NB4 (cell line): ENCODE data around the gene SIRT1.

Experiments used
- DNase-seq: peaks from one replicate; pipeline ENCODE4 v3.0.0; 2010; ENCODE audit warnings: low read depth
- H3K4me3 ChIP-seq: one replicate; pipeline ENCODE4 v1.5.1; 2011; ENCODE audit warnings: mild to moderate bottlenecking, low read depth, low read length, moderate library complexity
- CTCF ChIP-seq: IDR thresholded peaks from one replicate; pipeline ENCODE4 v1.5.1; 2012; ENCODE audit warnings: low read depth, low read length
- MAX ChIP-seq: IDR thresholded peaks from 2 replicates; pipeline ENCODE4 v1.6.1; 2011; ENCODE audit warnings: low read depth, low read length
- MYC ChIP-seq: IDR thresholded peaks from 2 replicates; pipeline ENCODE4 v1.6.1; 2011; ENCODE audit warnings: low read depth, low read length
- POLR2A ChIP-seq: IDR thresholded peaks from 2 replicates; pipeline ENCODE4 v1.6.1; 2011; ENCODE audit warnings: mild to moderate bottlenecking; ENCODE audit not compliant: insufficient read length; ENCODE audit errors: extremely low read depth

The SIRT1 gene

GRCh38 chr10:67839951-67840350 is 44.5 kb upstream of the SIRT1 start:
- DNase-seq: no peak

GRCh38 chr10:67841737-67842136 is 42.7 kb upstream of the SIRT1 start:
- TF ChIP-seq MYC (no peak), POLR2A (no peak), MAX (no peak), CTCF (no peak)
- no peak overlapping the region for H3K4me3 ChIP-seq
- no peak for DNase-seq

More at GRCh38 chr10:67839951-67840350, 44.5 kb upstream of the SIRT1 start:
- H3K4me3 ChIP-seq: no peak overlapping the region
- no peak for TF ChIP-seq MAX
- no peak for TF ChIP-seq POLR2A
- no peak for TF ChIP-seq CTCF
- no peak for TF ChIP-seq MYC

GRCh38 chr10:67843284-67843683 is 41.2 kb upstream of the SIRT1 start:
- no peak for DNase-seq
- no peak overlapping the region for H3K4me3 ChIP-seq
- TF ChIP-seq MYC: no peak

GRCh38 chr10:67849331-67850011 is 35.0 kb upstream of the SIRT1 start:
- peak; percentile 97 for DNase-seq
- TF ChIP-seq MYC (peak; percentile 72), POLR2A (peak; percentile 81), CTCF (no peak), MAX (peak; percentile 32; the same call in 1 of the 2 replicates)
- H3K4me3 ChIP-seq: peak overlapping the region; percentile 94

GRCh38 chr10:67851186-67851585 is 33.3 kb upstream of the SIRT1 start:
- H3K4me3 ChIP-seq: no peak overlapping the region
- TF ChIP-seq MYC: no peak
- no peak for TF ChIP-seq POLR2A
- no peak for TF ChIP-seq CTCF
- no peak for TF ChIP-seq MAX
- no peak for DNase-seq

- DNase-seq: no peak
Observed at GRCh38 chr10:67852761-67853160, 31.7 kb upstream of the SIRT1 start.

More at GRCh38 chr10:67852761-67853160, 31.7 kb upstream of the SIRT1 start:
- TF ChIP-seq CTCF (no peak), MYC (no peak), MAX (no peak), POLR2A (no peak)
- H3K4me3 ChIP-seq: no peak overlapping the region
